DMS 273 (cell line): ENCODE measurements around the gene ILDR1.
"Not testable (repeated sequence)": the region's sequence is repeated elsewhere in the genome, so short reads cannot be mapped to it uniquely, and the experiment has no call there.

Experiments
- DNase-seq: peaks from one replicate; lab custom pipeline; 2025; ENCODE audit not compliant: unreplicated experiment; lab: John Stamatoyannopoulos, UW

ILDR1 gene

GRCh38 chr3:122021811-122022401, at the start of gene ILDR1:
TSS of gene ILDR1 (minus strand) at chr3:122022247. CDS start at chr3:122022077, 170 bp downstream.
- peak; percentile 44 for DNase-seq

- DNase-seq: no peak
Measured at GRCh38 chr3:122067588-122068240, 45.7 kb upstream of the ILDR1 start.

GRCh38 chr3:122067214-122067550, 45.1 kb upstream of the ILDR1 start:
- no peak for DNase-seq

- DNase-seq: peak; percentile 24
Measured at GRCh38 chr3:122066331-122067213, 44.5 kb upstream of the ILDR1 start.

- no peak for DNase-seq
Measured at GRCh38 chr3:122064326-122064725, 42.3 kb upstream of the ILDR1 start.

- DNase-seq: no peak
Measured at GRCh38 chr3:122063908-122064307, 41.9 kb upstream of the ILDR1 start.

GRCh38 chr3:122060040-122060698, 38.1 kb upstream of the ILDR1 start:
- DNase-seq: no peak

GRCh38 chr3:122058294-122058693, 36.2 kb upstream of the ILDR1 start:
- no peak for DNase-seq

GRCh38 chr3:122057671-122058070, 35.6 kb upstream of the ILDR1 start:
- no peak for DNase-seq

- no peak for DNase-seq
Measured at GRCh38 chr3:122055215-122055614, 33.2 kb upstream of the ILDR1 start, which contains the start of gene CD86. TSS of gene CD86 (plus strand) at chr3:122055362. CDS start at chr3:122055490, 128 bp downstream.

- DNase-seq: no peak
Measured at GRCh38 chr3:122052968-122053367, 30.9 kb upstream of the ILDR1 start.

GRCh38 chr3:122047773-122048172, 25.7 kb upstream of the ILDR1 start:
- DNase-seq: not testable (repeated sequence)

GRCh38 chr3:122047296-122047695, 25.2 kb upstream of the ILDR1 start:
- DNase-seq: not testable (repeated sequence)

- DNase-seq: no peak
Measured at GRCh38 chr3:122033023-122033422, 11.0 kb upstream of the ILDR1 start.

- DNase-seq: no peak
Measured at GRCh38 chr3:122032531-122032930, 10.5 kb upstream of the ILDR1 start.

GRCh38 chr3:122031123-122031468, 9.0 kb upstream of the ILDR1 start:
- DNase-seq: no peak

GRCh38 chr3:122030381-122031122, 8.5 kb upstream of the ILDR1 start:
- no peak for DNase-seq

- DNase-seq: no peak
Measured at GRCh38 chr3:122025296-122025695, 3.2 kb upstream of the ILDR1 start.

GRCh38 chr3:122024800-122025199, 2.8 kb upstream of the ILDR1 start:
- no peak for DNase-seq

- no peak for DNase-seq
Measured at GRCh38 chr3:122023335-122023910, 1.4 kb upstream of the ILDR1 start.
